ENCODE measurements around the gene FZD4. TPM values are rescaled to one million over a fixed set of nuclear protein-coding genes. Genes with fewer than 3 reads are reported as not detected.

The FZD4 gene
- total RNA-seq, 1 experiment from 2014 or later, result 4.5 TPM

GRCh38 chr11:86972734-86973133 lies 17.5 kb upstream of the FZD4 start:
- Histone ChIP-seq H3K4me2 (ENCODE audit: insufficient read depth, insufficient read length, low read length) (no peak overlapping the region), H4K5ac (ENCODE audit: insufficient read length, low read depth, low read length) (no peak overlapping the region), H2BK20ac (ENCODE audit: low read depth, low read length, poor library complexity, severe bottlenecking) (no peak overlapping the region), H3K79me2 (ENCODE audit: insufficient read depth, low read length) (no peaks in the 10 kb centered on the region), H3K9ac (ENCODE audit: extremely low read depth, insufficient read length, low read length) (no peak overlapping the region), H3K23ac (ENCODE audit: insufficient read length, low read depth, low read length) (no peak overlapping the region), H3K23me2 (ENCODE audit: insufficient read length, low read depth, low read length, poor library complexity, severe bottlenecking) (no peaks in the 10 kb centered on the region), H4K91ac (ENCODE audit: insufficient read length, low read depth, low read length) (no peak overlapping the region), H4K20me1 (ENCODE audit: control insufficient read depth, insufficient read depth, insufficient read length) (no peaks in the 10 kb centered on the region), H2BK5ac (ENCODE audit: insufficient read length, low read length) (no peak overlapping the region), H3K27me3 (ENCODE audit: insufficient read depth, low read length) (no peaks in the 10 kb centered on the region), H3K4me1 (ENCODE audit: insufficient read depth, low read length) (no peaks in the 10 kb centered on the region), H2BK120ac (ENCODE audit: low read depth, low read length, poor library complexity, severe bottlenecking) (no peak overlapping the region), H3T11ph (ENCODE audit: low read length) (no peak overlapping the region), H3K79me1 (ENCODE audit: insufficient read depth, low read depth, low read length, poor library complexity, severe bottlenecking) (no peaks in the 10 kb centered on the region), H3K18ac (ENCODE audit: insufficient read length, low read depth, low read length) (no peak overlapping the region), H3K9me3 (ENCODE audit: control insufficient read depth, low read depth, low read length) (no peaks in the 10 kb centered on the region), H3K4ac (ENCODE audit: low read depth, low read length) (no peak overlapping the region), H2BK15ac (ENCODE audit: low read depth, low read length) (no peak overlapping the region), H4K8ac (replicated peaks; ENCODE audit: insufficient read length, low read depth, low read length) (no peak overlapping the region), H3K14ac (ENCODE audit: insufficient read depth, low read length) (no peak overlapping the region), H2AFZ (ENCODE audit: low read length) (no peak overlapping the region), H3K56ac (ENCODE audit: insufficient read length, low read depth, low read length) (no peak overlapping the region), H3K27ac (ENCODE audit: insufficient read length, low read depth, low read length) (no peak overlapping the region), H2AK5ac (ENCODE audit: insufficient read length, low read length) (no peak overlapping the region), H2BK12ac (ENCODE audit: insufficient read length, low read depth, low read length) (no peak overlapping the region)
- TF ChIP-seq CTCF (conservative IDR thresholded peaks at IDR 0.05), result no peak
- Mint-ChIP-seq H3K27ac (no peak overlapping the region), H3K9me3 (peaks cover 1 to 4% of the 10 kb centered on the region in 2 experiments; a peak in 2 of 5 replicates), H3K4me1 (peaks cover 5 to 6% of the 10 kb centered on the region in 2 experiments), H3K27me3 (ENCODE audit: low read depth) (no peaks in the 10 kb centered on the region), H3K36me3 (ENCODE audit: insufficient read depth in 1 of 3, low read depth in 3 of 3) (no peaks in the 10 kb centered on the region; a peak in 1 of 7 replicates), H3K4me3 (no peak overlapping the region)
- no CpG with 5 or more reads among the region's 1 CpG for WGBS (ENCODE audit: extremely low coverage, insufficient read length, low lambda C conversion rate)
- no peak for DNase-seq
